ENCODE measurements around the gene MUL1.

DNA sequence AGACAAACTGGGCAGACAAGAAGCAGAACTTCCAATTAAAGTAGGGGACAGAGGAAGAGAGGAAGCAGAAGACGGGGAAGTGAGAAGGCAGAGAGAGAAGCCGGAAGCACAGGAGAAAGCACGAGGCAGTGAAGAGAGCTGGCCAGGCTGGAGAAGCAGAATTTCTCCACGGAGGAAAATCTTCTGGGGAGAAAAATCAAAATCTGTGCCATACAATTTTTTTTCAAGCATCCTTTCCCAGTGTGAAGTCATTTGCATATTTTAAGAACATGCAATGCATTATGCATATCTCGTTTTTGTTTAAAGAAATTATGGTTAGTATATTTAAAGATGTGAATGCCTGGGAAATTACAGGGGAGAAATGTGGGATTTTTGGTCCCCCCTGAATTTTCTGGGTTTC, 14.6 kb downstream of the MUL1 start:
- TF ChIP-seq, protein P1, sequence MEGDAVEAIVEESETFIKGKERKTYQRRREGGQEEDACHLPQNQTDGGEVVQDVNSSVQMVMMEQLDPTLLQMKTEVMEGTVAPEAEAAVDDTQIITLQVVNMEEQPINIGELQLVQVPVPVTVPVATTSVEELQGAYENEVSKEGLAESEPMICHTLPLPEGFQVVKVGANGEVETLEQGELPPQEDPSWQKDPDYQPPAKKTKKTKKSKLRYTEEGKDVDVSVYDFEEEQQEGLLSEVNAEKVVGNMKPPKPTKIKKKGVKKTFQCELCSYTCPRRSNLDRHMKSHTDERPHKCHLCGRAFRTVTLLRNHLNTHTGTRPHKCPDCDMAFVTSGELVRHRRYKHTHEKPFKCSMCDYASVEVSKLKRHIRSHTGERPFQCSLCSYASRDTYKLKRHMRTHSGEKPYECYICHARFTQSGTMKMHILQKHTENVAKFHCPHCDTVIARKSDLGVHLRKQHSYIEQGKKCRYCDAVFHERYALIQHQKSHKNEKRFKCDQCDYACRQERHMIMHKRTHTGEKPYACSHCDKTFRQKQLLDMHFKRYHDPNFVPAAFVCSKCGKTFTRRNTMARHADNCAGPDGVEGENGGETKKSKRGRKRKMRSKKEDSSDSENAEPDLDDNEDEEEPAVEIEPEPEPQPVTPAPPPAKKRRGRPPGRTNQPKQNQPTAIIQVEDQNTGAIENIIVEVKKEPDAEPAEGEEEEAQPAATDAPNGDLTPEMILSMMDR (IDR thresholded peaks at IDR 0.05; ENCODE audit: control extremely low read depth in 1 of 3, insufficient read depth in 1 of 3, low read depth in 1 of 3, low read length in 3 of 3): no peak
- no peak for TF ChIP-seq CEBPB (IDR thresholded peaks at IDR 0.05; ENCODE audit: low read depth, low read length)
- TF ChIP-seq, protein P2, sequence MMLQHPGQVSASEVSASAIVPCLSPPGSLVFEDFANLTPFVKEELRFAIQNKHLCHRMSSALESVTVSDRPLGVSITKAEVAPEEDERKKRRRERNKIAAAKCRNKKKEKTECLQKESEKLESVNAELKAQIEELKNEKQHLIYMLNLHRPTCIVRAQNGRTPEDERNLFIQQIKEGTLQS (IDR thresholded peaks at IDR 0.05; ENCODE audit: insufficient read depth, low read depth, low read length): no peak
